Kidney tubule cell (primary cell): ENCODE data around the gene MAPK8IP1.
"Not testable (repeated sequence)": the region's sequence is repeated elsewhere in the genome, so short reads cannot be mapped to it uniquely, and the experiment has no call there.

Experiments
- DNase-seq: peaks from one replicate; pipeline ENCODE4 v3.0.0-alpha.2; 2018; ENCODE audit warnings: low spot score

The MAPK8IP1 gene

DNA sequence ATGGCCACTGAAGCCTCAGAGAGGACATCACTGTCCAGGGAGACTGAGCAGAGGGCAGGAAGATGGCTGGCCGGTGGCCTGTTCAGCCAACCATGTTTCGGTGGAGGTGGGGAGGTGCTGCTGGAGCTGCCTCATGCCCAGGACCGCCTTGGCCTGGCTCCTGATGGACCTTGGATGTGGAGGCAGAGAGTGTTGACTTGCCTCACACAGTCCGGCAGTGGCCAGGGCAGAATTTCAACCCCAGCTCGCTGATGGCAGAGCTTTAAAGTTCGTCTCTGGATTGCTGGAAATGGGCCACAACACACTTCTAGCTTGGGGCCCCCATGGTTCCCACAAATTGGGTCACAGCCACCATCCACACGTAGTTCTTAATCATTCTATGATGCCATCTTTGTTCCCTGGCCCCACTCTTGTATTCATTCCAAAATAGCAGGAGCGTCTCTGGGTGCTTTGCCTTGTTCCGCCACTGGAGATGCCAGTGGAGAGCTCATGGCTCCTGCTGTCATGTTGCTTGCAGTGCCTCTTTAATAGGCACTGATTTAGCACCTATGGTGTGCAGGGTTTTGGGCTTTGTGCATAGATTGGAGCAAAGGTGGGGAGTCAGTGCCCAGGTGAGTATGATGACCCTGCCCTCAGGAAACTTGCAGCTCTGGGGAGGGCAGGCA is 5.6 kb downstream of the MAPK8IP1 start:
- DNase-seq: no peak

DNA sequence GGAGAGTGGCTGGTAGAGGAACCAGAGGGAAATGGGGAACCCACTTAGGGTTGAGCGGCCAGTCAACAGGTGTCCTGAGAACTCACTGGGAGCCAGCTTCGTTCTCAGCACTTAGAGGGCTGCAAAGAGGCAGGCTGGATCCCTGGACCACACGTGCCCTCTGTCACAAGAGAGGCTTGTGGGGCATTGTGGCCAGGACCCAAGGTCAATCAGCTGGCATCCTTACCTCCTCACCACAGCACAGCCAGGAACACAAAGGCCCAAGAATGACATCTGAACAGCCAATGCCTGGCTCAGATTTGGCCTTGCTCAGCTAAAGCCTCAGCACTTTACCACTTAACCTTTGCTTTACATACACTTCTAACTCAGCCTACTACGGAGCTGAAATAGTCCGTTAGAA is 7.4 kb downstream of the MAPK8IP1 start:
- DNase-seq: no peak

DNA sequence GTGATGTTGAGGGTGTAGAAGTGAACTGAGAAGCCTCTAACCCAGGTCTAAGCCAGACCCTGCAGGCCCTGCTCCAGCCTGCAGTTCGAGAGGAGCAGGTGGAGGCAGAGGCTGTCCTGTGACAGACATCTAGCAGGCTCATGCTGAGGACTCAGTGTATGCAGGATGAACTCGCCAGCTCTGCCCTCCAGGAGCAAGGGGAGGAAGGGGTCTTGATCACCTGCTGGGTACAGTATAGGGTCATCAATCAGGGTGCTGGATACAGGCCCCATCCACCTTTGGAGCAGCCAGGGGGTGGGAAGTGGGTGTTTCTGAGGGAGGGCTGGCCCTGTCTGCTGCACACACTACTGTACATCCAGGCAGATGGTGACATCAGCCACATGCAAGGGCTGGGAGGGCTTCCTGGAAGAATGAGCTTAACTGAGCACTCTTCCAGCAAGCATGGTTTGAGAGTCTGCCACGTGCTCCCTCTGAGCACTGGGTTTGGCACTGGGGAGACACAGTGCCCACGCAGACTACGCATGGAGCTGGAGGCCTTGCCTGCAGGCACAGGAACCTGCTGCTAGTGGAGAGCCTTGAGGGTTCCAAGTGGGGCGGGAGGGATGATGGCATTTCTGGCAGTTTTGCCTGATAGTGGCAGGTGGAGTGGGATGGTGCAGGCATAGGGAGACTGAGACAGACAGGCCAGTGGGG is 9.2 kb downstream of the MAPK8IP1 start:
- no peak for DNase-seq

DNA sequence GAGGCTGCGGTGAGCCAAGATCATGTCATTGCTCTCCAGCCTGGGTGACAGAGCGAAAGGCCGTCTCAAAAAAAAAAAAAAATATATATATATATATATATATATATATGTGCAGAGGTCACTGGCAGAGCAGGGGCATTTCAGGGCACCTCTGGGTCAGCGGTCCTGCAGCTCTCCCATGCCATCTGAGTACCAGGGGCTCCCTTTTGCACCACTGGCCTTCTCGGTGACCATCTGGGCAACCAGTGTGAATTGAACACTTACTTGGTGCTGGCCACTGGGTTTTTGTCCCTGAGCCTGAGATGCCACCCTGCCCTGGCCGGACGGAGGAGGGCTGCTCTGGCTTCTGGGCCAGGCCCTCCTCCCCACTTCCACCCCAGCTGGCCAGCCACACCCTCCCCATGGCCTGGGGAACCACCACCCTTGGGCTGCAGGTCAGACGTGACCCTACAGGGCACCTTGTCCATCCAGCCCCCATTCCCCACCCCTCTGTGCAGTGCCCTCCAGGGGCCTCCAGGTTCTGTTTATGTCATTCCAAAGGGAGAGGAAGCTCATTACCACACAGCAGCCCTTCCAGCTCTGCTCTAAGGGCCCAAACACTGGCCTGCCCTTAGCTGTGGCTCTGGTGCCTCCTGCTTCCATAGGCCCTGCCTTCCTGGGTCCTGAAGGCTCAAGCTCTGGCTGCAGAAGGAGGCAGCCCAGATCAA is 10.3 kb downstream of the MAPK8IP1 start:
- no peak for DNase-seq

DNA sequence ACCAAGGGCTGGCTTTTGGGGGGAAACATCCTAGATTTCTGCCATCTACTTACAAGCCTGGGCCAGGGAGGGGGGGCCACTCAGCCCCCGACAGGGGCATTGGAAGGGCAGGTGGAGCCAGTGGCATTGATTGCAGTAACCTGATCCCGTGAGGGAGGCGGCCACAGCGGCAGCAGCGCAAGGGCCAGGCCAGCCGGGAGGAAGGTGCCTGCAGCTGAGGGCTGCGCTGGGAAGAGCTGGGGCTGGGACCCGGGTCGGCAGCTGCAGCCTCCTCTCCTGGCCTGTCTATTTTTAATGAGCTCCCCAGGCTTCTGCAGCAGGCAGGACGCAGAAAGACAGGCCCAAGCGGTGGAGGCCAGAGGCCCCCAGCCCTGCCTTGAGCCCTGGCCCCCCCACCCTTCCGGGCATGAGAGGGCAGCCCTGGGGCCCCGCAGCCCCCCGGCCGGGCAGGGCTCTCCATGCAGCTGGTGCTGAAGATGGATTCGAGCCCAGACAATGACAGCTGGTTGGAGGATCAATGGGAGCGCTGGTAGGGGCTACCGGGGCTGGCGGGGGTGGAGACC is 11.1 kb downstream of the MAPK8IP1 start:
- no peak for DNase-seq

DNA sequence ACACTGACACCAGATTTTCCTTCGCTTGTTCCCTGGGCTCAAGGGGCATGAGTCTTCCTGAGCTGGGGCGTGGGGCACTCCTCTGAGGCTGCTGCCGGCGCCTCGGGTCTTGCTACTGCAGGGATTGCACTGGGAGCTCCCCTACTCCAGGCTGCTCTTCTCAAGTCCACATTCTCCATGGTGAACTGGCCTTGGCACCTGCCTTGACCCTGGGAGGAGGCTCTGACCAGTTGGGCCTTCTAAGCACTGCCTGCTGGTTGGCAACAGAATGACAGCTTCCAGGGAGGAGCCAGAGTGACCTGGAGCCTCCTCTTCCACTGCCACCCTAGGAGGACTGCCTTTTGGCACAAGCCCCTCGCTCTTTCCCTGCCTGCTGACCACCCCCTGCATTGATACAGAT is 12.1 kb downstream of the MAPK8IP1 start:
- no peak for DNase-seq

DNA sequence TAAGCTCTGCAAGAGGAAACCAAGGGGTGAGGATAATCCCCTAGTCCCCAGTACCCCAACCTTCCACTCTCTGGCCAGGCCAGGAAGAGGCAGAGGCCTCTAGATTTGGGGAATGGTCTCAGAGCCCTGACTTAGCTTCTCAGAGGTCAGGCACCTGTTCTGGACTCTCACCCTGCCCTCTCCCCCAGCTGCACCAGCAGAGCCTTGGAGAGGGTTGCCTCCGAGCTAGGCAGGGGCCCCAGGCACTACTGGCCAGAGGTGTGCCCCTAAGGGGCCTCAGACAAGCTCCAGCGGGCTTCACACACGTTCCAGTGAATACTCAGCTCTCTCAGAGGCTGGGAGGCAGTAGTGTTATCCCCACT is 13.6 kb downstream of the MAPK8IP1 start:
- DNase-seq: no peak

DNA sequence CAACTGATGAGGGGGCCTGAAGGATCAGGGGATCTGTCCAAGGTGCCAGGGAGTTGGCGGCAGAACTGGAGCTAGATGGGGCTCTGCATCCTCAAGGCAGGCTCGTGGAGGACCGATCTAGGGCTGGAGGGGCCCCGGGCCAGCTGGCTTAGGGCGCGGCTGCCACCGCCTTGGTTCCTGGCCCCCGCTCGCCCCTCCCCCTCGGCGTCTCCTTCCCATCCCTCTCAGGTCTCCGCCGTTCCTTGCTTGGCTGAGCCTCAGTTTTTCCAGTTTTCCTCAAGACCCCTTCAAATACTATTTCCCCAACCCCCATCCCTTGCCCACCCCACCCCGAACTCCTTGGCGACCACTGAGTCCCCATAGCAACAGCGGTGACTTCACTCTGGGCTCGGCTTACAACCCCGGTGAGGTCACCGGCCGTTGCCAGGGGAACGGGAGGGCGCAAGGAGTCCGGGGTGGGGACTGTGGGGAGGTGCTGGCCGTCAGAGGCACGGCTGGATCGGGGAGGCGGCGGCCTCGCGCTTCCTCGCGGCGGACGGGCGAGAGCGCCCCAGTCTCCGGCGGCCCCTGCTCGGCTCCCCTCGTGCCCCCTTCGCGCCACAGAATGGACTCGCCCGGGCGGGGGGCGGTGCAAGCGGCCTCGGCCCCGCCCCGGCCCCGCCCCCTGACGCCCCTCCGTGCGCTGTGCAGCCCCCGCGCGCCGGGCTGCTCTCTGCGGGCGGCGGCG is 14.2 kb downstream of the MAPK8IP1 start:
- peak; percentile 89 for DNase-seq

DNA sequence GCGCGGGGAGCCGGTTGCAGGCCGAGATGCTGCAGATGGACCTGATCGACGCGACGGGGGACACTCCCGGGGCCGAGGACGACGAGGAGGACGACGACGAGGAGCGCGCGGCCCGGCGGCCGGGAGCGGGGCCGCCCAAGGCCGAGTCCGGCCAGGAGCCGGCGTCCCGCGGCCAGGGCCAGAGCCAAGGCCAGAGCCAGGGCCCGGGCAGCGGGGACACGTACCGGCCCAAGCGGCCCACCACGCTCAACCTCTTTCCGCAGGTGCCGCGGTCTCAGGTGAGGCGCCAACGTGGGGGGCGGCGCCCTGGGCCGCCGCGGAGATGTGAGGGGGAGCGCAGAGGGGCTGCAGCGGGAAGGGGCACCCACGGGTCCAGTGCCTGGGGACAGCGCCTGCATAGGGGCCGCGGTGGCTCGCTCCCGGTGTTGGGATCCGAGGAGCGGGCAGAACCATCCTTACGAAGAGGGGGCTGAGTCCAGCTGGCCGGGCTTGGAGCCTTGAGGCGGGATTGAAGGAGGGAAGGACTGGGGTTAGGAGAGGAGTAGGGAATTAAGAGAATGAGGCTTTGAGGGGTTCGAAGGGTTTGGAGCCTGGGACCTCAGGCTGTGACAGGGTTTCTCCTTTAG is 14.8 kb downstream of the MAPK8IP1 start:
- not testable (repeated sequence) for DNase-seq

DNA sequence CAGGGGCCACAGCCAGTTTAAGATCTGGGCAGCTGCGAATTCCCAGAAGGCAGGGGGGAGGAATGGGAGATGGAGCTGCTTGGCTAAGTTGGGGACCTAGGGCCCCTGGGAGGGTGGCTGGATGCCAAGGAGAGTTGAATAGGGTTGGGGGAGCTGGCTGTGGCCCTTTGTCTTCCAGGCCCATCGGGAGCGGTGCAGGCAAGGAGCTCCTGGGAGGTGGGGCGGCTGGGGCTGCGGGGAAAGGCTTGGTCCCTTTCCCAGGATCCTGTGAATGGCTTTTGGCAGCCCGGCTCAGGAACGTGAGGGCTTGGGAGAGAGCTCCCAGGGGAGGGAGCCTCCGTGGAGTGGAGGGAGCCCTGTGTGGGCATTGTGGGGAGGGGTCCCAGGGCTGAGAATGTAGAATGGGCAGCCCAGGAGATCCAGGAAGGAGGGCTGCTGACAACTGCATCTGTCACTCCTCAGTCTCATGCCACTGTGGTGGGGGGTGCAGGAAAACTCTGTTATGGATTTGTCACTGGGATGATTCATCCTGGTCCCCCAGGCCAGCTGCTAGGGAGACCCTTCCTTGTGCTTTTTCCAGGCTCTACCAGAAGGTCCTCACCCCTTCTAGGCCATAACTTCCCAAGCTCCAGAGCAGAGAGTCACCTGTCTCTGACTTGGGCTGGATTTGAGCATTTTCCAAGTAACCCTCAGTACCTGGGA is 15.6 kb downstream of the MAPK8IP1 start:
- no peak for DNase-seq

DNA sequence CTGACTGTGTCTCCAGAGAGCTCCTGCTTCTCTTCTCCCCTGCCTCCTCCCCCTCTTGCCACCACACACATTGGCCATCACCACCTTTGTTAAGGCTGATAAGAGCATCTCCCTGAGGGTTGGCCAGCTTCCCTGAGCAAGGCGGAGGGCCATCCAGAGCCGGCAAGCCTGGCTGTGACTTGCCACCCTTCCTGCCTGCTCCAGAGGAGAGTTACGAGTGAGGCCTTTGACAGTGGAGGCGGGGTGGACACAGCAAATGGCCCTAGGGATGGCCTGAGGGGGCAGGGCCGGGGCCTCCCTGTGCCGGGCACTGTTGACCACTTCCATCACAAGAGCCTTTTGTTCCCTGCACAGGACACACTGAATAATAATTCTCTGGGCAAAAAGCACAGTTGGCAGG is 16.2 kb downstream of the MAPK8IP1 start:
- DNase-seq: no peak

DNA sequence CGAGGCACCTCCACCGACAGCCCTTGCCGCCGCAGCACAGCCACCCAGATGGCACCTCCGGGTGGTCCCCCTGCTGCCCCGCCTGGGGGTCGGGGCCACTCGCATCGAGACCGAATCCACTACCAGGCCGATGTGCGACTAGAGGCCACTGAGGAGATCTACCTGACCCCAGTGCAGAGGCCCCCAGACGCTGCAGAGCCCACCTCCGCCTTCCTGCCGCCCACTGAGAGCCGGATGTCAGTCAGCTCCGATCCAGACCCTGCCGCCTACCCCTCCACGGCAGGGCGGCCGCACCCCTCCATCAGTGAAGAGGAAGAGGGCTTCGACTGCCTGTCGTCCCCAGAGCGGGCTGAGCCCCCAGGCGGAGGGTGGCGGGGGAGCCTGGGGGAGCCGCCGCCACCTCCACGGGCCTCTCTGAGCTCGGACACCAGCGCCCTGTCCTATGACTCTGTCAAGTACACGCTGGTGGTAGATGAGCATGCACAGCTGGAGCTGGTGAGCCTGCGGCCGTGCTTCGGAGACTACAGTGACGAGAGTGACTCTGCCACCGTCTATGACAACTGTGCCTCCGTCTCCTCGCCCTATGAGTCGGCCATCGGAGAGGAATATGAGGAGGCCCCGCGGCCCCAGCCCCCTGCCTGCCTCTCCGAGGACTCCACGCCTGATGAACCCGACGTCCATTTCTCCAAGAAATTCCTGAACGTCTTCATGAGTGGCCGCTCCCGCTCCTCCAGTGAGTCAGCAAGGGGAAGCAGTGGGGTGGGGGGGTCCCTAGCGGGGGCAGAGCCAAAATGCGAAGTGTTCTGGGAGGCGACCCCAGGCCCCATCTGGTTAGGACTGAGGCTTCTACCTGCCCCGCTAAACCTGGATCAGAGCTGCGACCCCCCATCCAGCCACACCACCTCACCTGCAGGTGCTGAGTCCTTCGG is 17.3 kb downstream of the MAPK8IP1 start:
- no peak for DNase-seq

DNA sequence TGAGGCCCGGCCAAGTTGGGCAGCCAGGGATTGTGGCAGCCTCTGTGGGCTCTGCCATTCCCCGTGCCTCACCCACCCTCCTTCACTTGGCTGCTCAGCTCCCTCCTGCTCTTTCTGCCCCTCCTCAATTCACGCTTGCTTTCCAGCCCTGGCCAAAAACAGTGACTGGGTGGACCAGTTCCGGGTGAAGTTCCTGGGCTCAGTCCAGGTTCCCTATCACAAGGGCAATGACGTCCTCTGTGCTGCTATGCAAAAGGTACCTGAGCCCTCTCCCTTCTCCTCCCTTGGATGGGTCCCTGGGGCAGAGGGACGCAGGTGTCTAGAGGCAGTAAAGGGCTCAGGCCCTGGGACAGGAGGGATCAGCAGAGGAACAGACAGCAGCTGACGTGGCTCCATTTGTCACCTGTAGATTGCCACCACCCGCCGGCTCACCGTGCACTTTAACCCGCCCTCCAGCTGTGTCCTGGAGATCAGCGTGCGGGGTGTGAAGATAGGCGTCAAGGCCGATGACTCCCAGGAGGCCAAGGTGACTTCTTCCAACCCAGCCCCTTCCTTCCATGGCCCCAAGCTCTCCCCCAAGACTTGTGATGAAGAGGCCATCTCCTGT is 19.0 kb downstream of the MAPK8IP1 start:
- no peak for DNase-seq

DNA sequence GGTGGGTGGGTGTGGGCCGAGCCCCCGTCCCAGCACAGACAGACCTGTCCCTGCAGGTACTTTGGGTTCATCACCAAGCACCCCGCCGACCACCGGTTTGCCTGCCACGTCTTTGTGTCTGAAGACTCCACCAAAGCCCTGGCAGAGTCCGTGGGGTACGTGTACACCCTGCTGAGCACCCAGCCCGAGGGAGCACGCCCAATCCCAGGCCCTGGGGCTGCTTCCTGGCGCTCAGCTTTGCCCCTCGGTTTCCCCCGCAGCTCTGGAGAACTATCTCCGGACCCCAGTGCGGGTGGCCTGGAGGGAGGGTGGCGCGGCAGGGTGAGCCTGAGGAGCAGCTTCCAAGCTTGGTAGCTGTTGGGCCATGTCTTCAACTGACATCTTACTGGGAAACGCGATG is 19.6 kb downstream of the MAPK8IP1 start:
- DNase-seq: no peak

DNA sequence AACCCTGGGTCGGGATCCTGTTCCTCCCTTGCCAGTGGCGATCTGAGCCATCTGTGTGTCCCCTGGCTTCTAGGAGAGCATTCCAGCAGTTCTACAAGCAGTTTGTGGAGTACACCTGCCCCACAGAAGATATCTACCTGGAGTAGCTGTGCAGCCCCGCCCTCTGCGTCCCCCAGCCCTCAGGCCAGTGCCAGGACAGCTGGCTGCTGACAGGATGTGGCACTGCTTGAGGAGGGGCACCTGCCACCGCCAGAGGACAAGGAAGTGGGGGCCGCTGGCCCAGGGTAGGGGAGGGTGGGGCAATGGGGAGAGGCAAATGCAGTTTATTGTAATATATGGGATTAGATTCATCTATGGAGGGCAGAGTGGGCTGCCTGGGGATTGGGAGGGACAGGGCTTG is 20.1 kb downstream of the MAPK8IP1 start:
- not testable (repeated sequence) for DNase-seq

DNA sequence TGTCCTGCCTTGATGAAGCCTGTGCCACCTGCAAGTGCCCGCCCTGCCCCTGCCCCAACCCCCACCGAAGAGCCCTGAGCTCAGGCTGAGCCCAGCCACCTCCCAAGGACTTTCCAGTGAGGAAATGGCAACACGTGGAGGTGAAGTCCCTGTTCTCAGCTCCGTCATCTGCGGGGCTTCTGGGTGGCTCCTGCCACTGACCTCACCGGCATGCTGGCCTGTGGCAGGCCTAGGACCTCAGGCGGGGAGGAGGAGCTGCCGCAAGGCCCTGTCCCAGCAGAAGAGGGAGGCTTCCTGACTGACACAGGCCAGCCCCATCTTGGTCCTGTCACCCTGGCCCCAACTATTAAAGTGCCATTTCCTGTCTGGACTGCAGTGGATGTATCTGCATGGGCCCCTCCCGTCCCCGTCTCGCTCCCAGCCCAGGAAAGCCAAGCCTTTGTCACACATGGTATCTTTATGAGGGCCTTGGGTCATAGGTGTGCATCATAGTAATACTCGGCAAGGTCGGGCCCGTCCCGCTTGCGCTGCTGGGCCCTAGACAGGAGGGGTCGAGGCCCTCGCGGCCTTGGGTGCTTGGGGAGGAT is 20.7 kb downstream of the MAPK8IP1 start:
- no peak for DNase-seq

DNA sequence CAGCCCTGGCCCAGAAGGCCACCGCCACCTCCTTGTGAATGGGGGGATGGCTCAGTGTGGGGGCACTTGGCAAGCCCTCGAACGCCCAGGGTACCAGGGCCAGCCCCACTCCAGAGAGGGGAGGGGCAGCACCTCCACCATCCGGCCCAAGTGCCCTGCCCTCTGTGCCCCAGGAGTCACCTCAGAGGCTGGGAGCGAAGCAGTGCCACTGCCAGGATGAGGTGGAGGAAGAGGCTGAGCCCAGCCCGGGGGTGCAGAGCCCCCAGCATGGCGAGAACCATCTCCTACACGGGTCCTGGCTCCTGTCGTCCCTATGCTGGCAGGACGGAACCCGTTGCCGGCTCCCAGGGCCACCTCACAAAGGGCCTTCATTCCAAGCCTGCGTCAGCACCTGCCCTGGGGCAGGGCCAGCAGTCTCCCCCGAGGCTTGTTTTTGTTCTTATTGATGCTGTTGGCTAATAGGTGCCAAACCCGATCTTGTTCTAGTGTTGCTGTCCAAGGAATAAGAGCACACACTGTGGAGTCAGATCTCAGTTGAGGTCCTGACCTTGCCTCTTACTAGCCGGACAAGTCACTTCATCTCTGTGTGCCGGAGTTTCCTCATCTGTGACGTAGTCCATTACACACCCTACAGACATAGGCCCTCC is 21.6 kb downstream of the MAPK8IP1 start, which contains the start of gene FREY1:
TSS of gene FREY1 (minus strand) at position 307 of the 647 bp plus-strand sequence. CDS start at position 281, 26 bp downstream.
- no peak for DNase-seq

DNA sequence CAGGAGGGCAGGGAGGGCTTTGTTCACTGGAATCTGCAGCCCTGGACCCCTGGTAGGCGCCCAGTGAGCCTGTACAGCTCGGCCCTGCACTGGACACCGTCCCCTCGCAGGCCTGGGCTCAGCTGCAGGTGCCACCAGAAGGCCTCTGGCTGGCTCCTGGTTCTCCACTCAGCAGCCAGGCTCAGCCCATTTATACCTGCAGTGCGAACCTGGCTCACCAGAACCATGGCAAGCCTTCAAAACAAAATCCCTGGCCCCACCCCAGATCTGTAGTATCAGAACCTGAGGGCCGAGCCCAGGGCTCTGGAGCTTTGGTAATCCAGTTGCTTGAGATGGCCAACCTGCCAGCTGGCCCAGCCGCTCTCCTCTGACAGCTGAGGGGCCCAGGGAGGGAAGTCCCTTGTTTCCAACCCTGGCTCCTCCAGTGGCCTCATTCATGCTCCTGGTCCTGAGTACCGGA is 22.5 kb downstream of the MAPK8IP1 start:
- DNase-seq: no peak
